Brain microvascular endothelial cell (primary cell): ENCODE measurements around the gene CDH23.

ENCODE experiments used
- DNase-seq: peaks from one replicate; pipeline ENCODE4 v3.0.0-alpha.2; 2020
- H3K27ac ChIP-seq: fragments of 250-450 bp; sonication (Bioruptor Pico); 2 replicates; pipeline ENCODE4 v1.5.1; 2020; ENCODE audit warnings: mild to moderate bottlenecking, moderate library complexity
- H3K27me3 ChIP-seq: fragments of 250-450 bp; sonication (Bioruptor Pico); replicated peaks from 2 replicates; pipeline ENCODE4 v1.5.1; 2020; ENCODE audit warnings: mild to moderate bottlenecking
- H3K36me3 ChIP-seq: fragments of 250-450 bp; sonication (Bioruptor Pico); replicated peaks from 2 replicates; pipeline ENCODE4 v1.5.1; 2020; ENCODE audit warnings: mild to moderate bottlenecking
- H3K4me3 ChIP-seq: 2 replicates; pipeline ENCODE4 v1.5.1; 2011; ENCODE audit warnings: low read depth, mild to moderate bottlenecking, control low read depth, low read length, moderate library complexity
- CTCF ChIP-seq: IDR thresholded peaks from 2 replicates; pipeline ENCODE4 v1.5.1; 2011; ENCODE audit warnings: low read depth, mild to moderate bottlenecking, moderate library complexity, low read length, control low read depth, inconsistent platforms; ENCODE audit errors: missing control alignments
- in situ Hi-C: cut with HindIII; loops from 2 replicates; pipeline ENCODE4 v1.10.0; 2017; ENCODE audit warnings: low sequenced_read_pairs, low pct_ligation_motif_present

The CDH23 gene

GRCh38 chr10:71754562-71754961, 357.8 kb downstream of the CDH23 start:
- Histone ChIP-seq H3K27ac (no peak overlapping the region), H3K27me3 (no peaks in the 10 kb centered on the region)

GRCh38 chr10:71755179-71755879, 358.6 kb downstream of the CDH23 start:
- no peak for DNase-seq
- no peaks in the 10 kb centered on the region for H3K36me3 ChIP-seq
- in situ Hi-C loops: no loop called here
- no peak overlapping the region for H3K4me3 ChIP-seq
- H3K27me3 ChIP-seq: no peaks in the 10 kb centered on the region
- no peak overlapping the region for H3K27ac ChIP-seq
- TF ChIP-seq CTCF: no peak

More at GRCh38 chr10:71754562-71754961, 357.8 kb downstream of the CDH23 start:
- no peak for TF ChIP-seq CTCF
- DNase-seq: no peak
- in situ Hi-C loops: no loop called here
- H3K36me3 ChIP-seq: no peaks in the 10 kb centered on the region
- H3K4me3 ChIP-seq: no peak overlapping the region

- Histone ChIP-seq H3K36me3 (peaks cover 4% of the 10 kb centered on the region), H3K27me3 (no peaks in the 10 kb centered on the region), H3K4me3 (no peak overlapping the region), H3K27ac (no peak overlapping the region)
- in situ Hi-C loops: no loop called here
- no peak for DNase-seq
- no peak for TF ChIP-seq CTCF
These were observed 359.8 kb downstream of the CDH23 start for GRCh38 chr10:71756311-71757191.

- no peak for DNase-seq
- Histone ChIP-seq H3K36me3 (peaks cover 4% of the 10 kb centered on the region), H3K27ac (no peak overlapping the region), H3K4me3 (no peak overlapping the region), H3K27me3 (no peaks in the 10 kb centered on the region)
- no peak for TF ChIP-seq CTCF
- in situ Hi-C loops: no loop called here
These were observed 360.7 kb downstream of the CDH23 start for GRCh38 chr10:71757399-71757922.

- no peak overlapping the region for H3K27ac ChIP-seq
- DNase-seq: no peak
- no peak for TF ChIP-seq CTCF
- no peak overlapping the region for H3K4me3 ChIP-seq
- H3K27me3 ChIP-seq: no peaks in the 10 kb centered on the region
- in situ Hi-C loops: no loop called here
- peaks cover 4% of the 10 kb centered on the region for H3K36me3 ChIP-seq
These were observed 364.4 kb downstream of the CDH23 start for GRCh38 chr10:71761105-71761511.
